Measurements from ENCODE around the gene TACC2. TPM values are rescaled to one million over a fixed set of nuclear protein-coding genes. Genes with fewer than 3 reads are reported as not detected.

TACC2 gene
- total RNA-seq, 4 donors from 2014 or later: 46.5 to 106 (median 71.6) TPM

DNA sequence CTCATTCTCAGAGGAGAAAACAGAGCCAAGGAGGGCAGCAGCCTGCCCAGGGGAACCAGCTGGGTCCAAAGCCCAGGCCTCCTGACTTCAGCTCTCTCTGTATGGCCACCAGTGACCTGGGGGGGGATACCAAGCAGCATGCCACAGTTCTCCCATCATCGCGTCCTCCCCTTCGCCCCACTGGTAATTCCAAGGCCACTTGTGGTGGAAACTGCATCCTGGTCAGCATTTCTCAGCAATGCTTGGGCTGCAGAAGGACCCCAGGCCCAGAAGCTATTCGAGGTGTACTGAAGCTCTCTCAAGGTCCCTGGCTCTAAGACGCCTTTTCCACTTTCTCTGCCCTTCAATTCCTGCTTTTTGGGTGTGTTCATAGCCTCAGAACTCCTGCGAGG is 309.2 kb downstream of the TACC2 start:
- intact Hi-C loops (cut with DNase I): loop anchor here (5.0 kb wide), 2 partner anchors 139 to 269 kb away; no protein-coding TSS in a partner anchor
- Histone ChIP-seq H3K27ac (no peak overlapping the region), H3K9me3 (no peaks in the 10 kb centered on the region), H3K4me3 (no peak overlapping the region), H3K36me3 (no peaks in the 10 kb centered on the region), H3K4me1 (peaks cover 0 to 32% (median 8%) of the 10 kb centered on the region in 3 donors), H3K27me3 (no peaks in the 10 kb centered on the region)
- TF ChIP-seq, protein P1, sequence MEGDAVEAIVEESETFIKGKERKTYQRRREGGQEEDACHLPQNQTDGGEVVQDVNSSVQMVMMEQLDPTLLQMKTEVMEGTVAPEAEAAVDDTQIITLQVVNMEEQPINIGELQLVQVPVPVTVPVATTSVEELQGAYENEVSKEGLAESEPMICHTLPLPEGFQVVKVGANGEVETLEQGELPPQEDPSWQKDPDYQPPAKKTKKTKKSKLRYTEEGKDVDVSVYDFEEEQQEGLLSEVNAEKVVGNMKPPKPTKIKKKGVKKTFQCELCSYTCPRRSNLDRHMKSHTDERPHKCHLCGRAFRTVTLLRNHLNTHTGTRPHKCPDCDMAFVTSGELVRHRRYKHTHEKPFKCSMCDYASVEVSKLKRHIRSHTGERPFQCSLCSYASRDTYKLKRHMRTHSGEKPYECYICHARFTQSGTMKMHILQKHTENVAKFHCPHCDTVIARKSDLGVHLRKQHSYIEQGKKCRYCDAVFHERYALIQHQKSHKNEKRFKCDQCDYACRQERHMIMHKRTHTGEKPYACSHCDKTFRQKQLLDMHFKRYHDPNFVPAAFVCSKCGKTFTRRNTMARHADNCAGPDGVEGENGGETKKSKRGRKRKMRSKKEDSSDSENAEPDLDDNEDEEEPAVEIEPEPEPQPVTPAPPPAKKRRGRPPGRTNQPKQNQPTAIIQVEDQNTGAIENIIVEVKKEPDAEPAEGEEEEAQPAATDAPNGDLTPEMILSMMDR (IDR thresholded peaks at IDR 0.05): no peak
- no peak for TF ChIP-seq POLR2A (IDR thresholded peaks at IDR 0.05)
- WGBS, 2 donors: 78 to 79% methylated on average over 6 of the region's 6 CpGs
- no peak for DNase-seq

DNA sequence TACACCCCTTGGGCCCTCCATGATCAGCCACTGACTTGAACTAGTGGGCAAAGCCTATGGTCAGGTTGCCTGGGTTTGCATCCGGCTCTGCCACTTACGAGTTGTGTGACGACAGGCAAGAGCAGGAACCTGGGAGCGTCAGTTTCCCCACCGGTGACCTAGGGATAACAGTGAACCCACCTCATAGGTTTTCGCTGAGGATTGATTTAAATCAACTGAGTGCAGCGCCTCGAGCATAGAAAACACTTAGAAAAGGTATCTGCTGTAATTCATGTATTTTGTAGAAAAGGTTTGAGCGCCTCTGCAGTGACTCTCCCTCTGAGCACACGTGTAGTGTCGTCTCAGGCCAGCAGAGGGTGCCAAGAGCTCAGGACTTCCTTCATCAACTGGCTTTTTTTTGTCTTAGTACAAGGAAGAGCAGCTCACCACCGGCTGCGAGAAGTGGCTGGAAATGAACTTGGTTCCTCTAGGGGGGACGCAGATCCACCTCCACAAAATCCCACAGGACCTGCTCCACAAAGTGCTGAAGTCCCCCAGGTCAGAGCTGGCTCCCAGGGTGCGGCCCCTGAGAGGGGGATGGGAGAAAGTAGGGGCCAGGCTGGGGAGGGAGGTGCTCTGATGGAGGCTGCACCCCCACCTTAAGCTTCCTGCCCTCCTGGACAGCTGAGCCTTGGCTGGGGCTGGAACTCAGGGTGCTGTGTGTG is 309.8 kb downstream of the TACC2 start:
- Histone ChIP-seq H3K36me3 (no peaks in the 10 kb centered on the region), H3K4me3 (peak overlapping the region in 2 of 4 donors; percentile 7 to 48)
- 10 to 36% methylated on average over 6 to 11 of the region's 15 CpGs for WGBS, 2 donors

DNA sequence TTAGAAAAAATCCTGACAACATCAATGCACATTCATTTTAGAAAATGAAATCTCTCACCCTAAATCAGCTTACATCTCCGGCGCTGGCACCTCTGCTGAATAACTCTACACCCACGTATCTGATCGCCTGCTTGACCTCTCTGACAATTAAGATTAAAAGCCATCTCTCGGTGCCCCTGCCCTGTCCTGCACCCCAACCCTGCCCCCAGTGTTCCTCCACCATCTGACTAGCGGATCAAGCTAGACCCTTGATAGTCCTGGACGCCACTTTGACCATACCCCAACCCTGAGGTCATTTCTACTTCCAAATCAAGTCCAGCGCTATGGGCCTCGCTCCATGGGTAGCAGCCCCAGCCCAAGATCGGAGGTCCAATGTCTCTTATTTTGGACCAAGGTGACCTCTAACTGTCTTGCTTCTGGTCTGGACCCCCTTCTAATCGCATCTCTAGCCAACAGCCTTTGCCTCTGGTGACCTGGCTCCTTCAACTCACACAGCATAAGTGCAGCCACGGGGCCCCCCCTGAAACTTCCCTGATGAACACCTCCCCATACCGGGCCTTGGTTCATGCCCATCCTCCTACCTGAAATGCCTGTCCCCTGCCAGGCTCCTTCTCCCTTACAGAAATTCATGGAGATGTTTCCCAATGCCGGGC is 310.6 kb downstream of the TACC2 start:
- 80 to 89% methylated on average over 14 of the region's 14 CpGs for WGBS, 2 donors
- no peak overlapping the region for H3K4me3 ChIP-seq

More for the DNA sequence above, 309.8 kb downstream of the TACC2 start:
- intact Hi-C loops (cut with DNase I): loop anchor here (5.0 kb wide), 2 partner anchors 139 to 269 kb away; no protein-coding TSS in a partner anchor
- H3K4me1 ChIP-seq: peaks cover 0 to 31% (median 8%) of the 10 kb centered on the region in 3 donors
- peak overlapping the region in 1 of 4 donors; percentile 17 for H3K27ac ChIP-seq
- no peak for DNase-seq
- TF ChIP-seq, protein P1 (IDR thresholded peaks at IDR 0.05): peak; percentile 70 to 95 (median 92)
- TF ChIP-seq POLR2A (IDR thresholded peaks at IDR 0.05): no peak
- H3K27me3 ChIP-seq: no peaks in the 10 kb centered on the region
- H3K9me3 ChIP-seq: no peaks in the 10 kb centered on the region

DNA sequence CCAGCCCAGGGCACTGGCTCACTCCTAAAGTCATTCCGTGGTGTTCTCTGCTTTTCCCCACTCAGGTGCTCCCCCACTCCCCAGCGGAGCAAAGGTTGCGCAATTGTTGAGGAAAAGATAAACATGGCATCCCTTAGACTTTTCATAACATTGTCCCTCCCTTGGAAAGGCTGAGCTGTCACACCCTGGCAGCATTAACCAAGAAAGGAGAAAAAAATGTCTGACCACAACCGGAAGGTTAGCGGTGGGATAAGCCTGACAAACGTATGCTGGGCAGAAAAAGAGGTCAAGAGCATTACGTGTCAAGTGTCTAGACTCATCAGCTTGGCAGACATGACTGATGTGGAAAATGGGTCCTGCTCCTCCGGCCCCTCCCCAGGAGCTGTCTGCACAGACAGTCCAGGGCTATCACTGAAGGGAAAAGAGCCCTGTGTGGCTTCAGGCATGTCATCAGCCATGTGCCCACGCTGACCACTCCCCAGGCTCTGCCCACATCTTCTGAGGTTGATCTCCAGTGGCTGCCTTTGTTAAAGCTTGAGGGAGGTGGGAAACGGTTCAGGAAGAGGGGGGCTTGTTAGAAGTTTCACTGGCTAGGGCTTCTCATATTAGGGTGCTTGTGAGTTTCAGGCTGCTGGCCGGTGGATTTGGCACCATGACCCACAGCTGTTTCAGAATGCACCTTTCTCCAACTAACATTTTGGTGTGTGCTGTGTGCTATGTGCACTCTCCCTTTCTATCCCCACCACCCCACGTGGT is 312.3 kb downstream of the TACC2 start:
- intact Hi-C loops (cut with DNase I): no loop called here
- TF ChIP-seq POLR2A (IDR thresholded peaks at IDR 0.05): no peak

More for the DNA sequence above, 310.6 kb downstream of the TACC2 start:
- Histone ChIP-seq H3K9me3 (no peaks in the 10 kb centered on the region), H3K27me3 (no peaks in the 10 kb centered on the region), H3K36me3 (no peaks in the 10 kb centered on the region), H3K4me1 (peaks cover 0 to 23% (median 7%) of the 10 kb centered on the region in 3 donors), H3K27ac (no peak overlapping the region)
- DNase-seq: no peak
- intact Hi-C loops (cut with DNase I): loop anchor here (5.0 kb wide), 2 partner anchors 138 to 268 kb away; no protein-coding TSS in a partner anchor
- no peak for TF ChIP-seq POLR2A (IDR thresholded peaks at IDR 0.05)
- TF ChIP-seq, protein P1 (IDR thresholded peaks at IDR 0.05): no peak

DNA sequence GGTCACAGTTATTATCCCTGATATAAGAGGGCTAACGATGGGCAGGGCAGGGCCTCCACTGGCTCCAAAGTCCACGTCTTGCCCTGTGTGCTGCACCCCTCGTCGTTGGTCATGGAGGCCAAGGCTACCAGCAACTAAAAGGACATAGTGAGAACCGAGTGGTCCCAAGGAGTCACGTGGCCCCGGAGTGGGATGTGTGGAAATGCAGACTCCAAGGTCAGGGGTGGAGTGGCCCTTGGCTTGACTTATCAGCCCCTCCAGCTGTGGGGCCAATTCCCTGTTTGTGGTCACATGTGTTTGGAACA is 312.8 kb downstream of the TACC2 start:
- no peak for DNase-seq
- Histone ChIP-seq H3K36me3 (no peaks in the 10 kb centered on the region), H3K4me1 (peaks cover 0 to 17% (median 4%) of the 10 kb centered on the region in 3 donors), H3K9me3 (peaks cover 0 to 7% (median 0%) of the 10 kb centered on the region in 3 donors), H3K27me3 (no peaks in the 10 kb centered on the region), H3K27ac (no peak overlapping the region), H3K4me3 (no peak overlapping the region)
- no peak for TF ChIP-seq POLR2A (IDR thresholded peaks at IDR 0.05)
- TF ChIP-seq, protein P1 (IDR thresholded peaks at IDR 0.05): no peak
- intact Hi-C loops (cut with DNase I): no loop called here
- WGBS, 2 donors: 59 to 92% methylated on average over 3 to 5 of the region's 7 CpGs

More for the DNA sequence above, 312.3 kb downstream of the TACC2 start:
- peaks cover 0 to 7% (median 0%) of the 10 kb centered on the region in 3 donors for H3K9me3 ChIP-seq
- no peaks in the 10 kb centered on the region for H3K36me3 ChIP-seq
- no peak for DNase-seq
- H3K27me3 ChIP-seq: no peaks in the 10 kb centered on the region
- H3K4me1 ChIP-seq: peaks cover 0 to 17% (median 4%) of the 10 kb centered on the region in 3 donors
- peak overlapping the region in 1 of 4 donors; percentile 14 for H3K27ac ChIP-seq
- no peak overlapping the region for H3K4me3 ChIP-seq
- 59 to 61% methylated on average over 8 to 9 of the region's 12 CpGs for WGBS, 2 donors
